ENCODE measurements around the gene MSMP. TPM values are rescaled to one million over a fixed set of nuclear protein-coding genes. Genes with fewer than 3 reads are reported as not detected.

The MSMP gene
- not detected in 2 replicates for total RNA-seq

- DNase-seq (ENCODE audit: low read depth): no peak
Measured at GRCh38 chr9:35754264-35754663, at the start of gene MSMP. Gene MSMP, minus strand, starts transcription at chr9:35754276. Its CDS starts 147 bp downstream, at chr9:35754129.

GRCh38 chr9:35801328-35802128 lies 47.5 kb upstream of the MSMP start:
- DNase-seq (ENCODE audit: low read depth): no peak

- no peak for DNase-seq (ENCODE audit: low read depth)
Measured at GRCh38 chr9:35800530-35800929, 46.5 kb upstream of the MSMP start.

GRCh38 chr9:35798658-35799374 lies 44.7 kb upstream of the MSMP start:
- DNase-seq (ENCODE audit: low read depth): peak; percentile 94

- no peak for DNase-seq (ENCODE audit: low read depth)
Measured at GRCh38 chr9:35797311-35798109, 43.4 kb upstream of the MSMP start.

- peak; percentile 58 for DNase-seq (ENCODE audit: low read depth)
Measured at GRCh38 chr9:35795695-35796094, 41.6 kb upstream of the MSMP start.

GRCh38 chr9:35793461-35793860 lies 39.4 kb upstream of the MSMP start:
- DNase-seq (ENCODE audit: low read depth): no peak

- no peak for DNase-seq (ENCODE audit: low read depth)
Measured at GRCh38 chr9:35792826-35793225, 38.8 kb upstream of the MSMP start.

GRCh38 chr9:35792024-35792813 lies 38.1 kb upstream of the MSMP start:
- DNase-seq (ENCODE audit: low read depth): no peak

GRCh38 chr9:35791297-35791921 lies 37.3 kb upstream of the MSMP start, which contains the start of gene NPR2:
Gene NPR2, plus strand, starts transcription at chr9:35791591. Its CDS starts 818 bp downstream, at chr9:35792409.
- DNase-seq (ENCODE audit: low read depth): no peak

GRCh38 chr9:35790385-35791296 lies 36.6 kb upstream of the MSMP start:
- peak; percentile 72 for DNase-seq (ENCODE audit: low read depth)

GRCh38 chr9:35790025-35790384 lies 35.9 kb upstream of the MSMP start:
- no peak for DNase-seq (ENCODE audit: low read depth)

- no peak for DNase-seq (ENCODE audit: low read depth)
Measured at GRCh38 chr9:35789541-35789940, 35.5 kb upstream of the MSMP start.

- no peak for DNase-seq (ENCODE audit: low read depth)
Measured at GRCh38 chr9:35783418-35783817, 29.3 kb upstream of the MSMP start.

- DNase-seq (ENCODE audit: low read depth): no peak
Measured at GRCh38 chr9:35781066-35781465, 27.0 kb upstream of the MSMP start.

- no peak for DNase-seq (ENCODE audit: low read depth)
Measured at GRCh38 chr9:35778496-35778895, 24.4 kb upstream of the MSMP start.

- no peak for DNase-seq (ENCODE audit: low read depth)
Measured at GRCh38 chr9:35776018-35776417, 21.9 kb upstream of the MSMP start.

GRCh38 chr9:35774907-35775635 lies 21.0 kb upstream of the MSMP start:
- DNase-seq (ENCODE audit: low read depth): no peak

- peak; percentile 67 for DNase-seq (ENCODE audit: low read depth)
Measured at GRCh38 chr9:35771943-35772342, 17.9 kb upstream of the MSMP start.

Data from renal cortical epithelial cell (primary cell).